K562 (cell line): Measurements from ENCODE around the gene ERG28. TPM values are rescaled to one million over a fixed set of nuclear protein-coding genes. Genes with fewer than 3 reads are reported as not detected.
A peak's percentile ranks its signal among the peaks of the same experiment; 100 is the strongest.

Experiments
- CBX2 ChIP-seq: fragments of 200-600 bp; sonication (generic); IDR thresholded peaks from one replicate; pipeline ENCODE4 v1.6.1; 2012; ENCODE audit warnings: mild to moderate bottlenecking, low read length, inconsistent platforms; ENCODE audit not compliant: insufficient read depth, poor library complexity, severe bottlenecking
- GABPA ChIP-seq: fragments of 200-800 bp; sonication (Bioruptor generic); conservative IDR thresholded peaks from 2 replicates; pipeline ENCODE4 v1.6.1; 2016; ENCODE audit warnings: low read depth, missing genetic modification characterization, missing compliant biosample characterization
- GABPB1 ChIP-seq: sonication (generic); formaldehyde crosslinking; IDR thresholded peaks from 2 replicates; pipeline ENCODE4 v1.8.0; 2022; ENCODE audit warnings: mild to moderate bottlenecking, missing genetic modification reagents
- JUN ChIP-seq, 2 experiments: sonication (generic) in 1 of 2; formaldehyde crosslinking in 1 of 2; IDR thresholded peaks; 2 replicates each; pipeline versions ENCODE4 v1.6.1 to v1.8.0; 2012 to 2022; ENCODE audit warnings: borderline replicate concordance in 2 of 2, mild to moderate bottlenecking in 2 of 2, improper control_type of control experiment in 1 of 2, low read depth in 1 of 2, low read length in 1 of 2, missing genetic modification reagents in 1 of 2
- KDM1A ChIP-seq, 2 experiments: fragments of 450-650 bp; IDR thresholded peaks; 2 replicates each; pipeline ENCODE4 v1.6.1; 2016; ENCODE audit warnings: mild to moderate bottlenecking in 2 of 2
- MXI1 ChIP-seq: IDR thresholded peaks from 2 replicates; pipeline ENCODE4 v1.6.1; 2011; ENCODE audit warnings: low read depth, mild to moderate bottlenecking, improper control_type of control experiment, low read length
- NBN ChIP-seq: fragments of 450-650 bp; IDR thresholded peaks from 2 replicates; pipeline ENCODE4 v1.6.1; 2016; ENCODE audit warnings: low read depth, mild to moderate bottlenecking
- SMARCA4 ChIP-seq: fragments of 450-650 bp; IDR thresholded peaks from 2 replicates; pipeline ENCODE4 v1.6.1; 2016
- TBL1XR1 ChIP-seq, 2 experiments: IDR thresholded peaks; 2 replicates each; pipeline ENCODE4 v1.6.1; 2012; ENCODE audit warnings: improper control_type of control experiment in 2 of 2, low read length in 2 of 2, mild to moderate bottlenecking in 1 of 2
- TCF7 ChIP-seq: sonication (generic); IDR thresholded peaks from 2 replicates; pipeline ENCODE4 v1.6.1; 2016; ENCODE audit warnings: antibody characterized with exemption, borderline replicate concordance
- TRIM28 ChIP-seq: fragments of 450-650 bp; IDR thresholded peaks from 2 replicates; pipeline ENCODE4 v1.6.1; 2017
- TSC22D4 ChIP-seq: fragments of 450-650 bp; IDR thresholded peaks from 2 replicates; pipeline ENCODE4 v1.6.1; 2016; ENCODE audit warnings: missing genetic modification characterization, missing biosample characterization, control low read depth
- ZC3H8 ChIP-seq: fragments of 450-650 bp; IDR thresholded peaks from 2 replicates; pipeline ENCODE4 v1.6.1; 2017
- ZNF561 ChIP-seq: fragments of 450-650 bp; formaldehyde crosslinking; conservative IDR thresholded peaks from 2 replicates; pipeline ENCODE4 v1.4.0; 2020; ENCODE audit warnings: mild to moderate bottlenecking, moderate library complexity
- polyA plus RNA-seq, 8 experiments: library from polyadenylated mRNA; depleted of rRNA in 4 of 8; stranded (reverse) in 5 of 8; unstranded in 3 of 8; fragments of >200 nt; fragmentation: Nextera tagmentation in 2 of 8; fragmentation: Illumina TruSeq in 1 of 8; extraction: Ambion mirVana in 2 of 8; extraction: Trizol in 1 of 8; gene quantifications; 2 replicates each; pipeline versions ENCODE4 v1.2.1 to v1.2.3, GENCODE V29; 2011 to 2014; ENCODE audit warnings: inconsistent platforms in 1 of 8, missing spikeins in 1 of 8
- total RNA-seq, 7 experiments: library from RNA; depleted of rRNA in 6 of 7; stranded (reverse); fragments of >200 nt in 6 of 7; fragmentation: Illumina TruSeq in 2 of 7; extraction: Trizol in 2 of 7; gene quantifications; 2 replicates each; pipeline versions ENCODE4 v1.2.1 to v1.2.3, GENCODE V29; 2011 to 2021; ENCODE audit warnings: low replicate concordance in 1 of 7
- TF ChIP-seq, protein P1 (sequence below), 3 experiments: IDR thresholded peaks in 2 of 3; conservative IDR thresholded peaks in 1 of 3; 2 replicates each; pipeline ENCODE4 v1.5.1; 2011 to 2012; ENCODE audit warnings: low read length in 3 of 3, mild to moderate bottlenecking in 3 of 3, control low read depth in 2 of 3, improper control_type of control experiment in 1 of 3, inconsistent platforms in 1 of 3, low read depth in 1 of 3, mixed read lengths in 1 of 3, moderate library complexity in 1 of 3; ENCODE audit not compliant: insufficient read depth in 2 of 3
- TF ChIP-seq, protein P2 (sequence below): fragments of 450-650 bp; IDR thresholded peaks from 2 replicates; pipeline ENCODE4 v1.6.1; 2016; ENCODE audit warnings: mild to moderate bottlenecking
- TF ChIP-seq, protein P3 (sequence below): IDR thresholded peaks from 2 replicates; pipeline ENCODE4 v1.6.1; 2012; ENCODE audit warnings: low read depth, low read length, improper control_type of control experiment, borderline replicate concordance
- TF ChIP-seq, protein P4 (sequence below): fragments of 250-450 bp; sonication (Bioruptor Pico); IDR thresholded peaks from 2 replicates; pipeline ENCODE4 v1.4.0; 2020; ENCODE audit warnings: mild to moderate bottlenecking, moderate library complexity, borderline replicate concordance

The ERG28 gene
- total and polyA plus RNA-seq, 9 of the 15 experiments (the other 6 are each of a cell fraction or from before 2014, with no cell fraction given), result 3.1 to 34.2 (median 14.2) TPM

DNA sequence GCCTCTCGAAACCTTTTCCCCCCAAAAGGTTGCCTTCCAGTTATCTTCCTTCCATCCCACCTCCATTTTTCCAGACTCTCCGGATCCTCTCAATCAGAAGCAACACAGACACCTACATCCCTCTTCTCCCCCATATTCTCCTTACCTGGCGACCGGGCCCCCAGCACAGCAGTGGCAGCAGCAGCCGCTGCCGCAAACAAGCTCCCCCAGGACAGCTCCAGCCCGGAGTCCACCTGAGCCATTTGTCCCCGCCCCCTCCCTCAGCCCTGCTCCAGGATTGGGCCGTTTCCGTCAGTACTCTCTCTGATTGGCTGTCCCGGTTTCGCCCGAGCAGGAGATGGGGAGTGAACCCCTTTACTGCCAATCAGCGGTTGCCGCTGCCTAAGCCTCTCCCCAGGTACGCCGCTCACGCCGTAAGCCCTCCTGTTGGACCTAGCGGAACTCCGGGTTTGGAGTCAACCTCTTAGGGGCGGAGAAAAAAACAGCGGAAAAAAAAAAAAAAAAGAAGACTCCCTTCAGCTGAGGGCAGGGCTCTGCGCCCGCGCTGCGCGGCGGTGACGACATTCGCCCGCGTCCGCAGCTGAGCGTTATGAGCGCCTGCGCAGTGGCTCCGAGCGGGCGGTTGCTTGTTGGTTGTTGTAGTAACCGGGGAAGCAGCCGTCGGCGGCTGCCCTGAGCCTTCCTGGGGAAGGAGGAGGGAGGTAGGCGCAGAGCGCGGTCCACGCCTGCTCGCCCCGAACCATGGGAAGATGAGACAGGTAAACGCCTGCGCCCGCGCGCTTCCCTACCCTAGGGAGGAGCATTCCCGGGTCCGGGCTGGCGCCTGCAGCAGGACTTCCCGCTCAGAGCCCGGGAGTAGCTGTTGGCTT is at the start of gene ERG28, which contains the start of gene TTLL5 (continued):
- TF ChIP-seq, protein P1, sequence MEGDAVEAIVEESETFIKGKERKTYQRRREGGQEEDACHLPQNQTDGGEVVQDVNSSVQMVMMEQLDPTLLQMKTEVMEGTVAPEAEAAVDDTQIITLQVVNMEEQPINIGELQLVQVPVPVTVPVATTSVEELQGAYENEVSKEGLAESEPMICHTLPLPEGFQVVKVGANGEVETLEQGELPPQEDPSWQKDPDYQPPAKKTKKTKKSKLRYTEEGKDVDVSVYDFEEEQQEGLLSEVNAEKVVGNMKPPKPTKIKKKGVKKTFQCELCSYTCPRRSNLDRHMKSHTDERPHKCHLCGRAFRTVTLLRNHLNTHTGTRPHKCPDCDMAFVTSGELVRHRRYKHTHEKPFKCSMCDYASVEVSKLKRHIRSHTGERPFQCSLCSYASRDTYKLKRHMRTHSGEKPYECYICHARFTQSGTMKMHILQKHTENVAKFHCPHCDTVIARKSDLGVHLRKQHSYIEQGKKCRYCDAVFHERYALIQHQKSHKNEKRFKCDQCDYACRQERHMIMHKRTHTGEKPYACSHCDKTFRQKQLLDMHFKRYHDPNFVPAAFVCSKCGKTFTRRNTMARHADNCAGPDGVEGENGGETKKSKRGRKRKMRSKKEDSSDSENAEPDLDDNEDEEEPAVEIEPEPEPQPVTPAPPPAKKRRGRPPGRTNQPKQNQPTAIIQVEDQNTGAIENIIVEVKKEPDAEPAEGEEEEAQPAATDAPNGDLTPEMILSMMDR (IDR thresholded peaks at IDR 0.05 in 2 of 3, conservative IDR thresholded peaks at IDR 0.05 in 1 of 3; ENCODE audit: insufficient read depth in 2 of 3, low read depth in 1 of 3, low read length in 3 of 3), result no peak
- TF ChIP-seq, protein P2, sequence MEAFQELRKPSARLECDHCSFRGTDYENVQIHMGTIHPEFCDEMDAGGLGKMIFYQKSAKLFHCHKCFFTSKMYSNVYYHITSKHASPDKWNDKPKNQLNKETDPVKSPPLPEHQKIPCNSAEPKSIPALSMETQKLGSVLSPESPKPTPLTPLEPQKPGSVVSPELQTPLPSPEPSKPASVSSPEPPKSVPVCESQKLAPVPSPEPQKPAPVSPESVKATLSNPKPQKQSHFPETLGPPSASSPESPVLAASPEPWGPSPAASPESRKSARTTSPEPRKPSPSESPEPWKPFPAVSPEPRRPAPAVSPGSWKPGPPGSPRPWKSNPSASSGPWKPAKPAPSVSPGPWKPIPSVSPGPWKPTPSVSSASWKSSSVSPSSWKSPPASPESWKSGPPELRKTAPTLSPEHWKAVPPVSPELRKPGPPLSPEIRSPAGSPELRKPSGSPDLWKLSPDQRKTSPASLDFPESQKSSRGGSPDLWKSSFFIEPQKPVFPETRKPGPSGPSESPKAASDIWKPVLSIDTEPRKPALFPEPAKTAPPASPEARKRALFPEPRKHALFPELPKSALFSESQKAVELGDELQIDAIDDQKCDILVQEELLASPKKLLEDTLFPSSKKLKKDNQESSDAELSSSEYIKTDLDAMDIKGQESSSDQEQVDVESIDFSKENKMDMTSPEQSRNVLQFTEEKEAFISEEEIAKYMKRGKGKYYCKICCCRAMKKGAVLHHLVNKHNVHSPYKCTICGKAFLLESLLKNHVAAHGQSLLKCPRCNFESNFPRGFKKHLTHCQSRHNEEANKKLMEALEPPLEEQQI, result no peak
- TF ChIP-seq NBN, result no peak
- peak in 1 of 2 experiments; percentile 56; a peak in 2 of 4 replicates for TF ChIP-seq TBL1XR1 (IDR thresholded peaks at IDR 0.05; ENCODE audit: low read length in 2 of 2)
- TF ChIP-seq, protein P3, sequence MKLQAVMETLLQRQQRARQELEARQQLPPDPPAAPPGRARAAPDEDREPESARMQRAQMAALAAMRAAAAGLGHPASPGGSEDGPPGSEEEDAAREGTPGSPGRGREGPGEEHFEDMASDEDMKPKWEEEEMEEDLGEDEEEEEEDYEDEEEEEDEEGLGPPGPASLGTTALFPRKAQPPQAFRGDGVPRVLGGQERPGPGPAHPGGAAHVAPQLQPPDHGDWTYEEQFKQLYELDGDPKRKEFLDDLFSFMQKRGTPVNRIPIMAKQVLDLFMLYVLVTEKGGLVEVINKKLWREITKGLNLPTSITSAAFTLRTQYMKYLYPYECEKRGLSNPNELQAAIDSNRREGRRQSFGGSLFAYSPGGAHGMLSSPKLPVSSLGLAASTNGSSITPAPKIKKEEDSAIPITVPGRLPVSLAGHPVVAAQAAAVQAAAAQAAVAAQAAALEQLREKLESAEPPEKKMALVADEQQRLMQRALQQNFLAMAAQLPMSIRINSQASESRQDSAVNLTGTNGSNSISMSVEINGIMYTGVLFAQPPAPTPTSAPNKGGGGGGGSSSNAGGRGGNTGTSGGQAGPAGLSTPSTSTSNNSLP, result no peak
- TF ChIP-seq GABPB1 (CRISPR knock-in tag), result peak; percentile 13; the same call in 1 of the 2 replicates
- no peak for TF ChIP-seq ZNF561 (CRISPR knock-in tag)
- TF ChIP-seq GABPA (tag), result no peak; the same call in 1 of the 2 replicates
- TF ChIP-seq CBX2, result no peak
- no peak for TF ChIP-seq TRIM28
- TF ChIP-seq KDM1A (IDR thresholded peaks at IDR 0.05), result no peak
- TF ChIP-seq MXI1, result peak; percentile 61; the same call in 1 of the 2 replicates
- TF ChIP-seq TCF7, result no peak
- no peak for TF ChIP-seq ZC3H8
- TF ChIP-seq TSC22D4, result no peak
- TF ChIP-seq JUN (IDR thresholded peaks at IDR 0.05; ENCODE audit: borderline replicate concordance, low read depth, low read length), result no peak
- TF ChIP-seq JUN (CRISPR knock-in tag; IDR thresholded peaks at IDR 0.05; ENCODE audit: borderline replicate concordance), result no peak
- TF ChIP-seq SMARCA4, result no peak
- TF ChIP-seq, protein P4, sequence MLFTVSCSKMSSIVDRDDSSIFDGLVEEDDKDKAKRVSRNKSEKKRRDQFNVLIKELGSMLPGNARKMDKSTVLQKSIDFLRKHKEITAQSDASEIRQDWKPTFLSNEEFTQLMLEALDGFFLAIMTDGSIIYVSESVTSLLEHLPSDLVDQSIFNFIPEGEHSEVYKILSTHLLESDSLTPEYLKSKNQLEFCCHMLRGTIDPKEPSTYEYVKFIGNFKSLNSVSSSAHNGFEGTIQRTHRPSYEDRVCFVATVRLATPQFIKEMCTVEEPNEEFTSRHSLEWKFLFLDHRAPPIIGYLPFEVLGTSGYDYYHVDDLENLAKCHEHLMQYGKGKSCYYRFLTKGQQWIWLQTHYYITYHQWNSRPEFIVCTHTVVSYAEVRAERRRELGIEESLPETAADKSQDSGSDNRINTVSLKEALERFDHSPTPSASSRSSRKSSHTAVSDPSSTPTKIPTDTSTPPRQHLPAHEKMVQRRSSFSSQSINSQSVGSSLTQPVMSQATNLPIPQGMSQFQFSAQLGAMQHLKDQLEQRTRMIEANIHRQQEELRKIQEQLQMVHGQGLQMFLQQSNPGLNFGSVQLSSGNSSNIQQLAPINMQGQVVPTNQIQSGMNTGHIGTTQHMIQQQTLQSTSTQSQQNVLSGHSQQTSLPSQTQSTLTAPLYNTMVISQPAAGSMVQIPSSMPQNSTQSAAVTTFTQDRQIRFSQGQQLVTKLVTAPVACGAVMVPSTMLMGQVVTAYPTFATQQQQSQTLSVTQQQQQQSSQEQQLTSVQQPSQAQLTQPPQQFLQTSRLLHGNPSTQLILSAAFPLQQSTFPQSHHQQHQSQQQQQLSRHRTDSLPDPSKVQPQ (CRISPR knock-in tag), result no peak
